Activated CD8-positive, alpha-beta T cell treated with anti-CD3 and anti-CD28 coated beads, Interleukin-2, amount 10 ng/mL, durations not matched to agents 7 days and 5 days (primary cell): ENCODE data around the gene BRD9. TPM values are rescaled to one million over a fixed set of nuclear protein-coding genes. Genes with fewer than 3 reads are reported as not detected.
"Not testable (repeated sequence)": the region's sequence is repeated elsewhere in the genome, so short reads cannot be mapped to it uniquely, and the experiment has no call there.

Source experiments
- ATAC-seq: fragments of 150-1000 bp; cut with Tn5 transposase; one replicate; pipeline ENCODE4 v1.10.0; 2021; ENCODE audit warnings: moderate library complexity
- CTCF ChIA-PET: fragments of 350-600 bp; sonication (Branson Sonifier 250); formaldehyde crosslinking; loops from one replicate; lab custom pipeline; 2021; ENCODE audit warnings: antibody characterized with exemption; lab: Charles Lee
- POLR2A ChIA-PET: fragments of 350-600 bp; sonication (Branson Sonifier 250); formaldehyde crosslinking; loops from one replicate; lab custom pipeline; 2021; ENCODE audit warnings: antibody characterized with exemption; lab: Charles Lee
- DNase-seq: peaks from one replicate; pipeline ENCODE4 v3.0.0-alpha.2; 2020
- H3K27ac Mint-ChIP-seq: one replicate; pipeline ENCODE4 v1.8.0; 2021; ENCODE audit warnings: mild to moderate bottlenecking, mixed read lengths
- H3K27me3 Mint-ChIP-seq: one replicate; pipeline ENCODE4 v1.8.0; 2021; ENCODE audit warnings: low read depth, mixed read lengths
- H3K36me3 Mint-ChIP-seq: one replicate; pipeline ENCODE4 v1.8.0; 2021; ENCODE audit warnings: low read depth, mixed read lengths
- H3K4me1 Mint-ChIP-seq: one replicate; pipeline ENCODE4 v1.8.0; 2021; ENCODE audit warnings: low read depth, mixed read lengths
- H3K4me3 Mint-ChIP-seq: one replicate; pipeline ENCODE4 v1.8.0; 2021; ENCODE audit warnings: mild to moderate bottlenecking, mixed read lengths
- H3K9me3 Mint-ChIP-seq: one replicate; pipeline ENCODE4 v1.8.0; 2022; ENCODE audit warnings: mixed read lengths; ENCODE audit not compliant: insufficient read depth
- total RNA-seq, 2 experiments: library from RNA; stranded (reverse); gene quantifications; one replicate each; pipeline ENCODE4 v1.2.3, GENCODE V29; 2021

The BRD9 gene
- total RNA-seq, 2 experiments from 2014 or later = 58.9 to 60.7 TPM

GRCh38 chr5:861442-862366, 30.9 kb downstream of the BRD9 start:
- ATAC-seq (no peak), DNase-seq (no peak)
- H3K4me1 Mint-ChIP-seq = no peaks in the 10 kb centered on the region
- no peak overlapping the region for H3K27ac Mint-ChIP-seq
- H3K9me3 Mint-ChIP-seq = no peaks in the 10 kb centered on the region
- H3K36me3 Mint-ChIP-seq = peaks cover 27% of the 10 kb centered on the region
- H3K4me3 Mint-ChIP-seq = no peak overlapping the region
- CTCF ChIA-PET = no interaction called here
- no peaks in the 10 kb centered on the region for H3K27me3 Mint-ChIP-seq
- POLR2A ChIA-PET = no interaction called here

- H3K4me3 Mint-ChIP-seq = no peak overlapping the region
- peaks cover 20% of the 10 kb centered on the region for H3K36me3 Mint-ChIP-seq
- ChIA-PET POLR2A (no interaction called here), CTCF (no interaction called here)
- ATAC-seq = no peak
- no peaks in the 10 kb centered on the region for H3K4me1 Mint-ChIP-seq
- DNase-seq = no peak
- H3K27ac Mint-ChIP-seq = no peak overlapping the region
- no peaks in the 10 kb centered on the region for H3K9me3 Mint-ChIP-seq
- H3K27me3 Mint-ChIP-seq = no peaks in the 10 kb centered on the region
These were observed 32.0 kb downstream of the BRD9 start for GRCh38 chr5:860506-861150.

DNA sequence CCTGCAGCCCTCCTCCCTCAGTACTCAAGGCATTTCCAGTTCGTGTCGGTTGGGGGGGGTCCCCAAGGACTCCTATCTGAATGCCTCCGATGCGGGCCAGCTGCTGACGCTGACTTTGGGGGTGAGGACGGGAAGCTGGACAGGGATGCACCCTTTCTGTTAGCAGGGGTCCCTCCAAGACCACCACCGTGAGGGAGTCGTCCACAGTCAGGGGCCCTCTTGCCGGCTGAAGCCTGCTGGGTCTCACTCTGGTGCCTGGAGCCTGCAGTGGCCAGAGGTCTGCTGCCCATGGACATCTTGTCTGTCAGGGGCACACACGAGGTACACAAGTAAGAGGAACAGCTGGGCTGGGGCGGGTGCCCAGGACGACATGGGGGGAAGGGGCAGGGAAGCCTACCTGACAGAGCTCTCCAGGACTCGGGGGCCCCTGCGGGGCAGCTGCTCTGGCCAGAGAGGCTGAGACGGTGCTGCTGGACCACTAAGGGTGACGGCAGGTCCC, 32.8 kb downstream of the BRD9 start:
- no peak overlapping the region for H3K4me3 Mint-ChIP-seq
- H3K36me3 Mint-ChIP-seq = peaks cover 16% of the 10 kb centered on the region
- POLR2A ChIA-PET = no interaction called here
- H3K27ac Mint-ChIP-seq = no peak overlapping the region
- CTCF ChIA-PET = no interaction called here
- ATAC-seq (no peak), DNase-seq (no peak)
- H3K4me1 Mint-ChIP-seq = no peaks in the 10 kb centered on the region
- no peaks in the 10 kb centered on the region for H3K9me3 Mint-ChIP-seq
- H3K27me3 Mint-ChIP-seq = no peaks in the 10 kb centered on the region

- no peak for DNase-seq
- ChIA-PET POLR2A (no interaction called here), CTCF (no interaction called here)
- no peak overlapping the region for H3K27ac Mint-ChIP-seq
- no peaks in the 10 kb centered on the region for H3K4me1 Mint-ChIP-seq
- ATAC-seq = no peak
- peaks cover 12% of the 10 kb centered on the region for H3K36me3 Mint-ChIP-seq
- H3K9me3 Mint-ChIP-seq = no peaks in the 10 kb centered on the region
- no peaks in the 10 kb centered on the region for H3K27me3 Mint-ChIP-seq
- no peak overlapping the region for H3K4me3 Mint-ChIP-seq
These were observed 33.2 kb downstream of the BRD9 start for GRCh38 chr5:859391-859790.

DNA sequence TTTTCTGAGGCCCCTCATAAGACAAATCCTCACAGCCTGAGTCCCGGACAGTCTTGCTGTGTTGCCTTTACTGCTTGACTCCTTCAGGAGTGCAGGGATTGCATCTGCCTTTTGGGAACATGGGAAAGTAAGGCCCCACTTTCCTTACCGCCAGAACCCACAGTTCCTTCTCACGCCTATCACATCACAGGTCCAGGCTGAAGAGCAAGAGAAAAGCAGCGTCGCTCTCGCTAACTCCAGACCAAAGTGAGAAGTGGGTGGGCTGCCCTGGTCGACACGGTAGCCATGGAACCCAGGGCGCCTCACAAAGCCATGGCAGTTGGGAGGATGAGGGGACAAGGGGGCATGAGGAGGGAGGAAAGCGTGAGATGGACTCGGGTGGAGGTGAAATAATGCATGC, 33.9 kb downstream of the BRD9 start:
- H3K4me1 Mint-ChIP-seq = no peaks in the 10 kb centered on the region
- ATAC-seq (no peak), DNase-seq (no peak)
- ChIA-PET CTCF (no interaction called here), POLR2A (no interaction called here)
- H3K4me3 Mint-ChIP-seq = no peak overlapping the region
- H3K36me3 Mint-ChIP-seq = peaks cover 7% of the 10 kb centered on the region
- H3K9me3 Mint-ChIP-seq = no peaks in the 10 kb centered on the region
- no peak overlapping the region for H3K27ac Mint-ChIP-seq
- no peaks in the 10 kb centered on the region for H3K27me3 Mint-ChIP-seq

- H3K36me3 Mint-ChIP-seq = peaks cover 2% of the 10 kb centered on the region
- no peaks in the 10 kb centered on the region for H3K4me1 Mint-ChIP-seq
- H3K27ac Mint-ChIP-seq = no peak overlapping the region
- no peaks in the 10 kb centered on the region for H3K9me3 Mint-ChIP-seq
- no peak for ATAC-seq
- no peak overlapping the region for H3K4me3 Mint-ChIP-seq
- ChIA-PET CTCF (no interaction called here), POLR2A (no interaction called here)
- DNase-seq = no peak
- H3K27me3 Mint-ChIP-seq = no peaks in the 10 kb centered on the region
These were observed 35.8 kb downstream of the BRD9 start for GRCh38 chr5:856531-857425.

- no peaks in the 10 kb centered on the region for H3K27me3 Mint-ChIP-seq
- DNase-seq (no peak), ATAC-seq (peak; percentile 56)
- ChIA-PET CTCF (no interaction called here), POLR2A (no interaction called here)
- no peaks in the 10 kb centered on the region for H3K4me1 Mint-ChIP-seq
- H3K27ac Mint-ChIP-seq = no peak overlapping the region
- H3K9me3 Mint-ChIP-seq = no peaks in the 10 kb centered on the region
- peaks cover 2% of the 10 kb centered on the region for H3K36me3 Mint-ChIP-seq
- no peak overlapping the region for H3K4me3 Mint-ChIP-seq
These were observed 36.6 kb downstream of the BRD9 start for GRCh38 chr5:855771-856530.

GRCh38 chr5:854966-855743, 37.4 kb downstream of the BRD9 start:
- DNase-seq = no peak
- no peaks in the 10 kb centered on the region for H3K4me1 Mint-ChIP-seq

GRCh38 chr5:854217-854616, 38.4 kb downstream of the BRD9 start:
- DNase-seq (no peak), ATAC-seq (no peak)
- Mint-ChIP-seq H3K4me1 (no peaks in the 10 kb centered on the region), H3K27me3 (no peaks in the 10 kb centered on the region), H3K27ac (no peak overlapping the region), H3K9me3 (no peaks in the 10 kb centered on the region), H3K36me3 (peaks cover 2% of the 10 kb centered on the region), H3K4me3 (no peak overlapping the region)
- CTCF ChIA-PET = no interaction called here
- POLR2A ChIA-PET = interaction anchor here (0.7 kb wide), 1 partner anchor 411 kb away, joined by 4 read pairs; no protein-coding TSS in a partner anchor

More at GRCh38 chr5:854966-855743, 37.4 kb downstream of the BRD9 start:
- ChIA-PET CTCF (no interaction called here), POLR2A (interaction anchor here (0.7 kb wide), 1 partner anchor 410 kb away, joined by 4 read pairs; no protein-coding TSS in a partner anchor)
- Mint-ChIP-seq H3K27ac (no peak overlapping the region), H3K36me3 (peaks cover 2% of the 10 kb centered on the region), H3K9me3 (no peaks in the 10 kb centered on the region), H3K27me3 (no peaks in the 10 kb centered on the region), H3K4me3 (no peak overlapping the region)
- ATAC-seq = no peak

GRCh38 chr5:853416-854090, 39.0 kb downstream of the BRD9 start:
- POLR2A ChIA-PET, H3K27ac Mint-ChIP-seq, H3K27me3 Mint-ChIP-seq, ATAC-seq, H3K9me3 Mint-ChIP-seq, H3K4me1 Mint-ChIP-seq, CTCF ChIA-PET, H3K36me3 Mint-ChIP-seq, DNase-seq, H3K4me3 Mint-ChIP-seq: not testable (repeated sequence)
